CD4-positive, alpha-beta T cell treated with Interleukin-1 beta for 1 hour (primary cell): ENCODE data around the gene TPMT.

ENCODE experiments used
- DNase-seq, 2 donors: peaks; one replicate each; pipeline ENCODE4 v3.0.0-alpha.2; 2020 to 2022

TPMT gene

DNA sequence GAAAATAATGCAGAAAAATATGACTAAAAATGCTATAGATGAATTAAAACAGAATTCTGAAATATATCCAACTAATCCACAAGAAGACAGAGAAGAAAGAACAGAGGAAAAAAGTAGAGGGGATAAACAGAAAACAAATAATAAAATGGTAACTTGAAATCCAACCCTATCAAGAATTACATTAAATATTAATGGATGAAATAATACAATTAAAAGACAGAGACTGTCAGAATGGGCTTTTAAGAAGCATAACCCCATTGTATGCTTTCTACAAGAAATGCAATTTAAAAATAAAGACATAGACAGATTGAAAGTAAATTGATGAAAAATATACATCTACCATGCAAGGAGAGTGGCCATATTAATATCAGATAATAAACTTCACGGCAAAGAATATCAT, 47.8 kb downstream of the TPMT start:
- no peak for DNase-seq

DNA sequence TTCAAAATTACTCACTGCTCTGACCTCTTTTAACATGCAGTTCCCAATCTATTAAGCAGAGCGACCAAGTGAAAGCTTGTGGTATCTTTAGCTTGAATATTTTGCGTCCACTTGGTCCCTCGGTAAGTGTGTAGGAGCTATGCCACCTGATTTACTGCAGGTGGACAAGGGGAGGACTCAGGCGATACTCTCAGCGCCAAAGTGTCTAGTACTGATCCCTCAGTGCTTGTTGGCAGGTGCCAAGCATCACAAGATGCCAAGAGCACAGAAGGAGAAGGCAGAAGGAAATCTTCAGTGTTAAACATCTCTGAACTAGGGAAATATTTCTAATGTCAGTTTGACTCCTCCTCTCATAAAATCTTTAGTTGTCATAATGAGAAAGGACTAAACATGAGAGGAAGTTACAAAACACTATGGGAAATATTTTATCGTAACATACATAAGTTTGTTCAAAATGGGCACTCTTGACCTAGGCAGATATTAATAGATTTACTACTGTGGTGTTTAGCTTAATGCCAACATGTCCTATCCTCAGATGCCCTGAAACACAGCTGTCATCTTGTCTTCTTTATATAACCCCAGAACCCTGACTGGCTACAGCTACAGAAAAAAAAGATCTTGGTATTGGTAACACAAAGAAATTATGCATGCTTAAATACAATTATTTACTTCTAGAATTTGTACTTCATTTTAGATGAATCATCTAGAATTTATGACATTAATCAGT, 51.9 kb downstream of the TPMT start:
- no peak for DNase-seq

DNA sequence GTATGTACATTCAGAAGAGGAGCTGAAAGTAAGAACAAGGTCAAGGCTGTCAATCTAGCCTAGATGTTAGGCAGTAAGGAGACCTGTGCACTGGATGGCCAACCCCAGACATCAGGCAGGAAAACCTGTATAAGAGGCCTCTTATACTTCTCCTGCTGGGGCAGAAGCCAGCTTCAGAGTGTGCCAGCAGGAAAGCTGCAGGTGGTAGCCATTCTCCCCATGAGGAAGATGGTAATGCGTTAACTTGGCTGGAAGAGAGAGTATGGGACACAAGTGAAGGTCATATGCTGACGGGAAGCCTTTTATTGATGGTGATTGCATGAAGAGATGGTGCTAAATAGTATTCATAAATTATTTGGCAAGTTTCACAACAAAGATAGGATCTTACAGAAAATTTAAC, 53.0 kb downstream of the TPMT start:
- no peak for DNase-seq

DNA sequence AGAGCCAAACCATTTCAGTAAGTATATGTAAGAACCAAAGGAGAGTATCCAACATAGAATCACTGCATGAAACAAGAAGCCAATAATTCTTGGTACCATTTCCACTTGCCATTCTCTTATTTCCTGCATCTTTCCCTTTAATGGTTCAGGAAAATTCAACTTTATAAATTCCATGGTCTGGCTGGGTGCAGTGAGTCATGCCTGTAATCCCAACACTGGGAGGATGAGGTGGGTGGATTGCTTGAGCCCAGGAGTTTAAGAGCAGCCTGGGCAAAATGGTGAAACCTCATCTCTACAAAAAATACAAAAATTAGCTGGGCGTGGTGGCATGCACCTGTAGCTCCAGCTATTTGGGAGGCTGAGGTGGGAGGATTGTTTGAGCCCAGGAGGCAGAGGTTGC, 53.6 kb downstream of the TPMT start:
- DNase-seq = no peak

DNA sequence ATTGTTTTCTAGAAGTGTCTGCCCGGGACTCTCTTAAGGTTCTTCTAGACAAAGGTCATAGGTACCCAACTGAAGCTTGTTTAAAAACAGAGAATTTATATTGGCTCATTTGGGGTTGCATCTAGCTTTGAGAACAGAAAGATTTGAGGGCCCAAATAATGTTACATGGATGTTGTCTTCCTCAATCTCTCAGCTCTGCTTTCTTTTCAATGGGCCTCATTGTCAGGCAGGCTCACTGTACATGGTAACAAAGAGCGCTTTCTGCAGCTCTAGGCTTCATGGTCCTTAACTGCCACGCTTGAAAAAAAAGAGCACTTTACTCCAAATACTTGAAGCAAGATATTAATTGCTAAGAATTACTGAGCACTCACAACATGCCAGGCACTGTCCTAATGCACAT, 54.6 kb downstream of the TPMT start:
- DNase-seq = no peak

DNA sequence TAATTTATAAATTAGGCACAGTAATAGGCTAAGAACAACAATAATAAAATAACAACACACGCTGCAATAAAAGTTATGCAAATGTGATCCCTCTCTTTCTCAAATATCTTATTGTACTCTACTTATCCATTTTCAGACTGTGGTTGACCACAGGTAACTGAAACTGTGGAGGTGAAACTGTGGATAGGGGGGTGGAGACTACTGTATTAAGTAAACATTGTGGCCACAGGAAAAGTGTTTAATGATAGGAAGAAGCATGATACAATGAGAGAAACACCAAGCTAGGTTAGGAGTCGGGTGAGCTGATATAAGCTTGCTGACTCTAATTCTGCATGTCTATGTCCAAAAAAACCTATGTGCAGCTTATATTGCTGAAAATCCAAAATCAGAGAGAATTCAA, 55.4 kb downstream of the TPMT start:
- DNase-seq = no peak

DNA sequence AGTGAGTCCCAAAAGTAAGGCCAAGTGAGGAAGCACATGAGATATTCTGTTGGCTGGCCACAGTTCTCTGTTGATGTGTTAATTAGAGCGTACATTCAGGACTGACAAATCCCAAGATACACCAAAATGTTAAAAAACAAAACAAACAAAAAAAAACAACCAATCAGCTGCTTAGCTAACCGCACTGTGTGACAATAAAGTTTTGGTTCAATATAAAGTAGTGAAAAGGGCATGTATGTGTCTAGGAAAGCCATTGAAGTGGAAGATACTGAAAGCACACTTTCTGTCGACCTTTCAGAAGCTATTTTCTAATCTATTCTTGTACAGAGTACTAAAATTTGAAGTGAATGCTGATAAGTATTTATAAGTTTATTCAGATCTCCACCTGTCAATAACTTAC, 58.5 kb downstream of the TPMT start:
- DNase-seq = no peak

DNA sequence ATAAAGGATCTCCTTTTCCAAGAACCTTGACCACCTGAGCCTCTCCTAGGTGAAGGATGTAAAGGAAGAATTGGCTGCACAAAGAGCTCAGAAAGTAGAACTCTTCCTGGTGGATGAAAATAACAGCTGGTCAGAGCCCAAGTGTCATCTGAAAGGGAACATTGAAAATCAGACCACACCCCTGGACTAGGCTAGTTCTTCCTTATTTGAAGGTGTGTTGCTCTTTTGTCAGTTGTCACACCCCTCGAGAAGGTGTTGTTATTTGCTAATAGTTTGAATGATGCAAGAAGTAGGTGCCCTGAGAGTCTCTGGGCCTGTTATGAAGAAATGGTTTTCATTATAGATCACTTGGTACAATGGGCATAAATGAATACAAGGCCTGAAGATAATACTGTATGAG, 63.5 kb downstream of the TPMT start:
- no peak for DNase-seq

DNA sequence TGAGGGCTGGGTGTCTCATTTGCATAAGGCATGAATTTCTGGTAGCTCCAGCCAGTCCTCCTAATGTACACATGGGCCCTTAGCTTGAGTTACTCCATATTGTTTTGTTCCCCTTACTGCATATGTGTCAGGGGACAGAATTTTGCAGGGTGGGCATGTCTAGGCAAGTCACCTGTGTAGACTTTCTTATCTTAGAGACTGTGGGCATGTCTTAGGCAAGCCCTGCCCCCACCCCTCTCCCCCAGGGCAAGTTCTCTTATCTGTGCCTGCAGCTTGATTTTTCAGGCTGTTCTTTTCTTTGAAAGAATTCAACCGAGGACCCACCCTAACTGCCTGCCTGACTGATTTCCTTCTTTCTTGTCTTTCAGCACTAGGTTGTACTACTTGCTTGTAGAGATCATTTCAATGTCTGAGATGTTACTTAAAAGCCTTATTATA, 64.5 kb downstream of the TPMT start:
- no peak for DNase-seq

DNA sequence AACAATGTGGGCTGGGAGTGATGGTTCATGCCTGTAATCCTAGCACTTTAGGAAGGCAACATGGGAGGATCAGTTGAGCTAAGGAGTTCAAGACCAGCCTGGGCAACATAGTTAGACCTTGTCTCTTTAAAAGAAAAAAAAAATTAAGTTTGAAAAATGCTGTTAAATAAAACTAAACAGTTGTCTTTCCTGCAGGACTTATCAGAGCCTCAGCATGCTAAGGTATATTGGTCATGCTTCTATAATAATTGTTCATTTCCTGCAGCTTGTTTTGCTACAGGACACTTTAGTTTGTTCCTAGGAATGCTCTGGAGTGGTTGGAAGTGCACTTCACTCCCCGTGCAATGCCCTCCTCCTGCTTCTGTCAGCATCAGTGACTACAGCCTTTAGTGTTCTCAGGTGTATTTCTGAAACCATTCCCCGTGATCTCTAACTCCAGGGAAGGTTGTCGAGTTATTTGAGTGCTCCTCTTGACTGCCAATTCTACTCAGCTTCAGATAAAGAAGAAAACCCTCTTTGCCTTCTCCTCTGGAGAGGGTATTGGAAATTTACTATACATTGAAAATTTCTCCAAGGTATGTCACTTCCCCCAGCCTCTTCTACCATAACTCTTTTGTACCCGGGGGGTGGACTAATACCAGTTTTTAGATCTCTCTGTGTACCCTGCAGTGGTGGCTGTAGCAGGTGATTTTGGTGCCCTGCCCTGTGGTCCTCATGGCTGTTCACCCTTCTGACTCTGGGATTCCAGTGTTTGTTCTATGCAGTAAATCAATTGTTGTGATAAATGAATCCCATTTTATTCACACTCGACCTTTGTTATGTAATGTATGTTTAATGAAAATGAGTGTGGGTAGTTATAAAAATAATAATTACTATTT, 66.2 kb downstream of the TPMT start:
- no peak for DNase-seq

DNA sequence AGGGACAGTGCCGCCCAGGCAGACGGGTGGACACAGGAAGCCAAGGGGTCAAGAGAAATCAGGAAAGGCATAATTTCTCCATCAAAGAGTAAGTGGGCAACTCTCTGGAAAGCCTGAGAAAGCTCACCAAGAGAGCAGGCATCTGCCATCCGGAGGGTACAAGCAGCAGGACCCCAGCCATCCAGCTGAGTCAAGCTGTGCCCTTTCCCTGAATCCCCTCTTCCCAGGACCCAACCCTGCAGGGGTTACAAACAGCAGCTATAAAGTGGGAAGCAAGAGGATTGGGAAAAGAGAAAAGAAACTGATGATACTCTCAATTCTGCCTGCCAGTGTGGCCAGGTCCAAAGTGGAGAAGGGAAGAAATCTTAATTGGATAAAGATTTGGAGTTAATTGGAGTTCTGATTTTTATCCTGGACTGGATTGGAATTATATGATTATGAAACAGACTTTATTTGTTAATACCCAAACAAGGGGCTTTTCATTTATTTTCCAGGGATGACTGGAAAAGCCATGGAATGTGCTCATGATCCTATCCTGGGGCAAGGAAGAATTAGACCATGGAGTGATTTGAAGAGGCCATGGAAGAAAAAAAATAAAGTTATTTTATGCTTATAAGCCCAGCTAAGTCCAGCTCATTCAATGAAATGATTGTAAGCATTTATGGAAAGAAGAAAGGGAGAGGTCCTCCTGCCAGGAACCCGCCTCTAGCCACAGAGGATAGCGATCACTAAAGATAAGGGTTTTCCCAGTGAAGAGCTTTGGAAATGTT, 67.3 kb downstream of the TPMT start:
- DNase-seq = no peak

DNA sequence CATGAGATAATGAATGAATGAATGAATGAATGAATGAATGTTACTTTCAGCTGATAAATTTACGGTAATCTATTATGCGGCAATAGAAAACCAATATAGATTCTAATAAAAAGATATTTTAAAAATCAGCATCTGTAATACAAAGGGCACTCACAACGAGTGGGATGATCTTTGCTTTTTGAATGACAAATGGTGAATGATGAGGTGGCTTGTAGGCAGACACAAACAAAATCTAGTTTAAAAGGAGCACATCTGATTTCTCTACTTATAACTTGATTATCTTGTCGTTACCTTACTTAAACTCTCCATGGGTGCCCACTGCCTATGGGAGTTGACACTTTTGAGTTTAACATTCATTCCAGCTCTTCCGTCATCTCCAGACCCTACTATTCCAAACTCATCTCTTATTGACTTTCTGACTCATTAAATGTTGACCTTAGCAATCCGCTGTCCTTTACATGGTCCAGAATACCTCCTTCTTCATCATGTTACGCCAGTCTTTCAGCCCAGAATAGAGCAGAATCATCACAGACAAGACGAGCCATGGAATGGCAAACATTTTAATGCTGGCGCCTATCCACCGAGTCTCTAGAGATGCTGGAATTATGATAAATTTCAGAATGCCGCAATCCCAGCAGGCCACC, 73.7 kb downstream of the TPMT start:
- DNase-seq = no peak

DNA sequence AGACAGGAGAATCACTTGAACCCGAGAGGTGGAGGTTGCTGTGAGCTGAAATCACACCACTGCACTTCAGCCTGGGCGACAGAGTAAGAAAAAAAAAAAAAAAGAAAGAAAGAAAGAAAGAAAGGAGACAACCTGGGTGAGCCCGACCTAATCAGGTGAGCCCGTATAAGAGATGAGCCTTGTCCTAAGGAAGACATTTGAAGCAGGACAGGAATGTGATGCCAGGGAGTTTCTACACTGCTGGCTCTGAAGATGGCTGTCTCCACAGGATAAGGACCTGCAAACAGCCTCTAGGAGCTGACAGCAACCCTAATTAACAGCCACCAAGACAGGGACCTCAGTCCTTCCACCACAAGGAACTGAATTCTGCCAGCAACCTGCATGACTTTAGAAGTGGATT, 74.3 kb downstream of the TPMT start:
- no peak for DNase-seq

DNA sequence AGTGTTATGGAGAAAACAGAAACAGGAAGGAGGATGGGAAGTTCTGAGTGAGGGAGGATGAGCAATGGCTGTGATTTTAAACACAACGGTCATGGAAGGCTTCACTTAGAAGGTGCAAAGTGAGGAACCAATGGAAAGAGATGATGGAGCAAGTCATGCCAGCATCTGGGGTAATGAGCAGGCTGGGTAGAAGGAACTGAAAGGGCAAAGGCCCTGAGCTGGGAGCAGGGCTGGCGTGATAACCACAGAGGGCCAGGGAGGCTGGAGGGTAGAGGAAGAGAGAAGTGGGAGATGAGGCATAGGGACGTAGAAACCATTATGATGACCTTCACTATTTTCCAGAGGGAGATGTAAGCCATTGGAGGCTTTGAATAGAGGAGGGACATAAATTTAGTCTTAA, 76.0 kb downstream of the TPMT start:
- no peak for DNase-seq
